Measurements from ENCODE around the gene CD93. TPM values are rescaled to one million over a fixed set of nuclear protein-coding genes. Genes with fewer than 3 reads are reported as not detected.
A peak's percentile ranks its signal among the peaks of the same experiment; 100 is the strongest.

CD93 gene
- total and polyA plus RNA-seq, 12 donors, result 12.7 to 85.0 (median 35.2) TPM

- no peaks in the 10 kb centered on the region for H3K27me3 ChIP-seq
- no peaks in the 10 kb centered on the region for H3K9me3 ChIP-seq
- DNase-seq (no peak), ATAC-seq (no peak)
- TF ChIP-seq, protein P1, sequence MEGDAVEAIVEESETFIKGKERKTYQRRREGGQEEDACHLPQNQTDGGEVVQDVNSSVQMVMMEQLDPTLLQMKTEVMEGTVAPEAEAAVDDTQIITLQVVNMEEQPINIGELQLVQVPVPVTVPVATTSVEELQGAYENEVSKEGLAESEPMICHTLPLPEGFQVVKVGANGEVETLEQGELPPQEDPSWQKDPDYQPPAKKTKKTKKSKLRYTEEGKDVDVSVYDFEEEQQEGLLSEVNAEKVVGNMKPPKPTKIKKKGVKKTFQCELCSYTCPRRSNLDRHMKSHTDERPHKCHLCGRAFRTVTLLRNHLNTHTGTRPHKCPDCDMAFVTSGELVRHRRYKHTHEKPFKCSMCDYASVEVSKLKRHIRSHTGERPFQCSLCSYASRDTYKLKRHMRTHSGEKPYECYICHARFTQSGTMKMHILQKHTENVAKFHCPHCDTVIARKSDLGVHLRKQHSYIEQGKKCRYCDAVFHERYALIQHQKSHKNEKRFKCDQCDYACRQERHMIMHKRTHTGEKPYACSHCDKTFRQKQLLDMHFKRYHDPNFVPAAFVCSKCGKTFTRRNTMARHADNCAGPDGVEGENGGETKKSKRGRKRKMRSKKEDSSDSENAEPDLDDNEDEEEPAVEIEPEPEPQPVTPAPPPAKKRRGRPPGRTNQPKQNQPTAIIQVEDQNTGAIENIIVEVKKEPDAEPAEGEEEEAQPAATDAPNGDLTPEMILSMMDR (IDR thresholded peaks at IDR 0.05), result no peak
- intact Hi-C loops (cut with DNase I), result no loop called here
- WGBS, 2 donors, result 93 to 97% methylated on average over 8 of the region's 8 CpGs
- peak overlapping the region in 1 of 10 donors; percentile 53 for H3K27ac ChIP-seq
- H3K4me1 ChIP-seq, result peaks cover 4 to 61% (median 16%) of the 10 kb centered on the region in 9 donors
- no peak overlapping the region for H3K4me3 ChIP-seq
- no peaks in the 10 kb centered on the region for H3K36me3 ChIP-seq
Measured at GRCh38 chr20:23094927-23095326, 8.8 kb upstream of the CD93 start.

DNA sequence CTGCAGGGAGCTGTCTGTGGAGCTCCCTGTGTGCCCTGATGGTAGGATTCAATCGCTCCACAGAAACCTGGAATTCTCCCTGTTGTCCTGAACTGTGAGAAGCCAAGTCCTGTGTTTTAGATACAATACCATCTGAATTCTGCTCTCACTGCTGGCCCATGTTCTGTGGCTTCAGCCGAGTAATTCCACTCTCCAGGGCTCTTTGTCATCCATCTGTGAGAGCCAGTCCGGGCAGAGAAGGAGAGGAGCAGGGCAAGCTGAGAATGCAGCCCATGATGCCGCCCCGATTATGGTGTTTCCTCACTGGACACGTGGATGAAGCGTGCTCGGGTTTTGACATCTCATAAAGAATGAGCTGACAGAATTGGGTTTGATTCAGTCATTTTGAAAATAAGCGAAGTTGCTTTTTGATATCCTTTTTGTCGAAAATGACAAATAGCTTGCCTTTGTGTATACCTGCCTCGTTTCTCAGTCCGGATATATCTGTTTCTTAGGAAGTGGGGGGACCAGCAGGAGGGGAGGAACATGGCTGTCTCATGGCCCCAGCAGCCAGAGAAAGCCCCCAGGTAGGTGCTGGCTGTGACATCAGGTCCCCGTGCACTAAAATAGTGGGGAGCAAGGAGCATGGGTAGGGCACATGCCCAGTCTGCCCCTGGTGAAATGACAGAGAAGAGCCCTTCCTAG is 8.2 kb upstream of the CD93 start:
- TF ChIP-seq, protein P1 (IDR thresholded peaks at IDR 0.05), result no peak
- H3K4me1 ChIP-seq, result peaks cover 4 to 61% (median 16%) of the 10 kb centered on the region in 9 donors
- no peak for DNase-seq

GRCh38 chr20:23093613-23094012 is 7.5 kb upstream of the CD93 start:
- 65 to 75% methylated on average over 3 of the region's 3 CpGs for WGBS, 2 donors
- Histone ChIP-seq H3K4me1 (peaks cover 4 to 61% (median 16%) of the 10 kb centered on the region in 9 donors), H3K9me3 (no peaks in the 10 kb centered on the region), H3K27me3 (no peaks in the 10 kb centered on the region), H3K4me3 (no peak overlapping the region), H3K36me3 (no peaks in the 10 kb centered on the region), H3K27ac (no peak overlapping the region)
- TF ChIP-seq, protein P1 (IDR thresholded peaks at IDR 0.05), result no peak
- no peak for DNase-seq
- ATAC-seq, result no peak
- intact Hi-C loops (cut with DNase I), result no loop called here

More for the DNA sequence above, 8.2 kb upstream of the CD93 start:
- ATAC-seq, result no peak
- Histone ChIP-seq H3K27ac (no peak overlapping the region), H3K36me3 (no peaks in the 10 kb centered on the region), H3K9me3 (no peaks in the 10 kb centered on the region), H3K4me3 (no peak overlapping the region), H3K27me3 (no peaks in the 10 kb centered on the region)
- 88 to 93% methylated on average over 13 of the region's 13 CpGs for WGBS, 2 donors
- intact Hi-C loops (cut with DNase I), result no loop called here

GRCh38 chr20:23092861-23093495 is 6.9 kb upstream of the CD93 start:
- TF ChIP-seq, protein P1 (IDR thresholded peaks at IDR 0.05), result no peak
- Histone ChIP-seq H3K27me3 (no peaks in the 10 kb centered on the region), H3K4me3 (no peak overlapping the region), H3K27ac (peak overlapping the region in 5 of 10 donors; percentile 9 to 67 (median 37)), H3K4me1 (peaks cover 4 to 60% (median 18%) of the 10 kb centered on the region in 9 donors), H3K36me3 (no peaks in the 10 kb centered on the region), H3K9me3 (no peaks in the 10 kb centered on the region)
- 78 to 82% methylated on average over 7 of the region's 7 CpGs for WGBS, 2 donors
- peak in 3 of 8 donors; percentile 31 to 50 (median 36) for ATAC-seq
- DNase-seq, result no peak
- intact Hi-C loops (cut with DNase I), result no loop called here
